IMR-90 (cell line): ENCODE measurements around the gene RAI14. TPM values are rescaled to one million over a fixed set of nuclear protein-coding genes. Genes with fewer than 3 reads are reported as not detected.

Source experiments
- ATAC-seq: fragments of 200-7000 bp; cut with Tn5 transposase; 2 replicates; pipeline ENCODE4 v1.9.1; 2020; ENCODE audit warnings: low read depth, mild to moderate bottlenecking, moderate library complexity
- BruUV-seq: library from RNA; stranded (reverse); fragments of 400-500 nt; replicated peaks from 2 replicates; lab custom pipeline; 2021; lab: Mats Ljungman, UMichigan
- CTCF ChIA-PET: fragments of 300-600 bp; formaldehyde crosslinking; extraction: SDS; loops from one replicate; lab custom pipeline; 2021; ENCODE audit warnings: antibody characterized with exemption; lab: Yijun Ruan, JAX
- POLR2A ChIA-PET: fragments of 300-600 bp; sonication (Branson Sonifier 250); formaldehyde crosslinking; loops from one replicate; lab custom pipeline; 2022; ENCODE audit warnings: antibody characterized with exemption; ENCODE audit not compliant: unreplicated experiment; lab: Charles Lee
- DNase-seq: peaks from one replicate; pipeline ENCODE4 v3.0.0; 2013
- H2AFZ ChIP-seq: replicated peaks from 2 replicates; pipeline ENCODE3; 2013; ENCODE audit warnings: low read length, mild to moderate bottlenecking; ENCODE audit not compliant: poor library complexity
- H2AK5ac ChIP-seq: 2 replicates; pipeline ENCODE4 v1.6.1; 2013; ENCODE audit warnings: low read depth, low read length, inconsistent platforms
- H2AK9ac ChIP-seq: replicated peaks from 2 replicates; pipeline ENCODE3; 2013; ENCODE audit warnings: mild to moderate bottlenecking, low read depth, low read length, moderate library complexity; ENCODE audit not compliant: poor library complexity
- H2BK120ac ChIP-seq: 2 replicates; pipeline ENCODE4 v1.6.1; 2013; ENCODE audit warnings: low read depth, low read length, inconsistent platforms
- H2BK15ac ChIP-seq: 3 replicates; pipeline ENCODE4 v1.6.1; 2013; ENCODE audit warnings: low read depth, low read length, inconsistent platforms
- H2BK20ac ChIP-seq: 2 replicates; pipeline ENCODE4 v1.6.1; 2013; ENCODE audit warnings: low read depth, mild to moderate bottlenecking, inconsistent platforms, low read length, moderate library complexity
- H2BK5ac ChIP-seq: 2 replicates; pipeline ENCODE4 v1.6.1; 2013; ENCODE audit warnings: mild to moderate bottlenecking, low read depth, low read length, inconsistent platforms; ENCODE audit not compliant: poor library complexity, severe bottlenecking
- H3K14ac ChIP-seq: replicated peaks from 2 replicates; pipeline ENCODE4 v1.6.1; 2013; ENCODE audit warnings: low read depth, low read length, inconsistent platforms
- H3K18ac ChIP-seq: 2 replicates; pipeline ENCODE4 v1.6.1; 2013; ENCODE audit warnings: low read depth, low read length, control low read depth
- H3K23ac ChIP-seq: 2 replicates; pipeline ENCODE4 v1.6.1; 2013; ENCODE audit warnings: low read depth, low read length, inconsistent platforms
- H3K27ac ChIP-seq: 2 replicates; pipeline ENCODE4 v1.5.1; 2013; ENCODE audit warnings: mild to moderate bottlenecking, control low read depth, low read length; ENCODE audit not compliant: insufficient read depth
- H3K27me3 ChIP-seq: 2 replicates; pipeline ENCODE4 v1.6.1; 2013; ENCODE audit warnings: low read length; ENCODE audit not compliant: control insufficient read depth, insufficient read depth
- H3K36me3 ChIP-seq: 2 replicates; pipeline ENCODE4 v1.6.1; 2013; ENCODE audit warnings: low read length, mixed read lengths; ENCODE audit not compliant: control insufficient read depth, insufficient read depth
- H3K4ac ChIP-seq: 2 replicates; pipeline ENCODE4 v1.6.1; 2013; ENCODE audit warnings: low read depth, low read length, inconsistent platforms
- H3K4me1 ChIP-seq: 2 replicates; pipeline ENCODE4 v1.6.1; 2013; ENCODE audit warnings: low read length, mixed read lengths; ENCODE audit not compliant: control insufficient read depth, insufficient read depth
- H3K4me2 ChIP-seq: 2 replicates; pipeline ENCODE4 v1.6.1; 2013; ENCODE audit warnings: low read depth, mild to moderate bottlenecking, control low read depth, low read length, moderate library complexity
- H3K4me3 ChIP-seq: 2 replicates; pipeline ENCODE4 v1.5.1; 2013; ENCODE audit warnings: low read depth, mild to moderate bottlenecking, control low read depth, low read length, moderate library complexity; ENCODE audit not compliant: insufficient read depth
- H3K56ac ChIP-seq: 2 replicates; pipeline ENCODE4 v1.6.1; 2013; ENCODE audit warnings: low read length, inconsistent platforms; ENCODE audit not compliant: insufficient read depth; ENCODE audit errors: extremely low read depth
- H3K79me1 ChIP-seq, 2 experiments: 2 replicates each; pipeline ENCODE4 v1.6.1; 2013; ENCODE audit warnings: low read length in 2 of 2, inconsistent platforms in 1 of 2, low read depth in 1 of 2
- H3K9ac ChIP-seq: 2 replicates; pipeline ENCODE4 v1.6.1; 2013; ENCODE audit warnings: low read depth, low read length, control low read depth
- H3K9me1 ChIP-seq: 2 replicates; pipeline ENCODE4 v1.6.1; 2013; ENCODE audit warnings: low read length, inconsistent platforms; ENCODE audit not compliant: insufficient read depth
- H3K9me3 ChIP-seq: 2 replicates; pipeline ENCODE4 v1.6.1; 2013; ENCODE audit warnings: low read length; ENCODE audit not compliant: control insufficient read depth, insufficient read depth
- H4K20me1 ChIP-seq: 2 replicates; pipeline ENCODE4 v1.6.1; 2013; ENCODE audit warnings: low read length, inconsistent platforms; ENCODE audit not compliant: insufficient read depth
- H4K5ac ChIP-seq: 2 replicates; pipeline ENCODE4 v1.6.1; 2013; ENCODE audit warnings: mild to moderate bottlenecking, low read depth, low read length, control low read depth
- H4K8ac ChIP-seq, 2 experiments: 2 replicates each; pipeline ENCODE4 v1.6.1; 2013; ENCODE audit warnings: low read depth in 2 of 2, low read length in 2 of 2, control low read depth in 1 of 2, inconsistent platforms in 1 of 2
- H4K91ac ChIP-seq: 2 replicates; pipeline ENCODE4 v1.6.1; 2013; ENCODE audit warnings: low read depth, low read length, inconsistent platforms; ENCODE audit not compliant: insufficient read depth
- BHLHE40 ChIP-seq: fragments of 150-350 bp; IDR thresholded peaks from 2 replicates; pipeline ENCODE4 v1.6.1; 2016; ENCODE audit warnings: mild to moderate bottlenecking, low read depth, low read length
- CEBPB ChIP-seq: IDR thresholded peaks from 2 replicates; pipeline ENCODE4 v1.6.1; 2012; ENCODE audit warnings: low read depth, low read length, improper control_type of control experiment
- CHD1 ChIP-seq: IDR thresholded peaks from 2 replicates; pipeline ENCODE4 v1.6.1; 2012; ENCODE audit warnings: low read depth, low read length, improper control_type of control experiment
- CTCF ChIP-seq: conservative IDR thresholded peaks from 2 replicates; pipeline ENCODE4 v1.5.1; 2012; ENCODE audit warnings: mild to moderate bottlenecking, low read depth, low read length, improper control_type of control experiment
- FOS ChIP-seq: fragments of 150-350 bp; IDR thresholded peaks from 2 replicates; pipeline ENCODE4 v1.6.1; 2016; ENCODE audit warnings: low read depth, low read length
- MAFK ChIP-seq: IDR thresholded peaks from 2 replicates; pipeline ENCODE4 v1.6.1; 2012; ENCODE audit warnings: low read depth, low read length, improper control_type of control experiment
- MAZ ChIP-seq: IDR thresholded peaks from 2 replicates; pipeline ENCODE4 v1.6.1; 2012; ENCODE audit warnings: low read depth, mild to moderate bottlenecking, low read length, improper control_type of control experiment, moderate library complexity, borderline replicate concordance
- MXI1 ChIP-seq: IDR thresholded peaks from 2 replicates; pipeline ENCODE4 v1.6.1; 2012; ENCODE audit warnings: low read depth, mild to moderate bottlenecking, low read length, moderate library complexity, borderline replicate concordance
- NFE2L2 ChIP-seq: fragments of 150-350 bp; IDR thresholded peaks from 2 replicates; pipeline ENCODE4 v1.6.1; 2016; ENCODE audit warnings: low read depth, mild to moderate bottlenecking, low read length
- POLR2A ChIP-seq: IDR thresholded peaks from 2 replicates; pipeline ENCODE4 v1.6.1; 2012; ENCODE audit warnings: mild to moderate bottlenecking, low read depth, low read length
- RAD21 ChIP-seq: IDR thresholded peaks from 2 replicates; pipeline ENCODE4 v1.6.1; 2012; ENCODE audit warnings: low read length, improper control_type of control experiment
- RCOR1 ChIP-seq: IDR thresholded peaks from 2 replicates; pipeline ENCODE4 v1.6.1; 2012; ENCODE audit warnings: mild to moderate bottlenecking, low read length, improper control_type of control experiment; ENCODE audit not compliant: insufficient replicate concordance
- RFX5 ChIP-seq: IDR thresholded peaks from 2 replicates; pipeline ENCODE4 v1.8.0; 2012; ENCODE audit warnings: low read depth, mild to moderate bottlenecking, low read length, moderate library complexity
- SMC3 ChIP-seq: fragments of 150-350 bp; IDR thresholded peaks from 2 replicates; pipeline ENCODE4 v1.6.1; 2016; ENCODE audit warnings: low read depth, mild to moderate bottlenecking, antibody characterized with exemption, low read length, moderate library complexity
- USF2 ChIP-seq: fragments of 150-350 bp; IDR thresholded peaks from 2 replicates; pipeline ENCODE4 v1.6.1; 2017; ENCODE audit warnings: mild to moderate bottlenecking, antibody characterized with exemption, low read length, low read depth
- WGBS, 2 experiments: methylation state at CpG; one replicate each; pipeline versions ENCODE4 v1.1.5 to v1.1.7; 2013; ENCODE audit warnings: missing lambda C conversion rate in 2 of 2; ENCODE audit not compliant: insufficient read length in 1 of 2; ENCODE audit errors: extremely low coverage in 2 of 2; 5-methylcytosine and 5-hydroxymethylcytosine counted together
- dilution Hi-C: fragments of 300-500 bp; cut with HindIII; formaldehyde crosslinking; loops from one replicate; pipeline ENCODE4 v1.14.3; 2018; ENCODE audit warnings: low sequenced_read_pairs; ENCODE audit not compliant: unreplicated experiment
- in situ Hi-C: fragments of 300-500 bp; cut with MboI; formaldehyde crosslinking; loops from 3 replicates; pipeline ENCODE4 v1.14.3; 2019; ENCODE audit warnings: low sequenced_read_pairs, inconsistent platforms, mixed read lengths
- intact Hi-C: fragments of 100-400 bp; cut with micrococcal nuclease; formaldehyde crosslinking; loops from 2 replicates; pipeline ENCODE4 v1.10.0; 2022
- polyA plus RNA-seq, 3 experiments: library from polyadenylated mRNA; depleted of rRNA; stranded (reverse); fragments of >200 nt; gene quantifications; 2 replicates each; pipeline ENCODE4 v1.2.3, GENCODE V29; 2012; ENCODE audit warnings: low replicate concordance in 1 of 3
- total RNA-seq: library from RNA; depleted of rRNA; stranded (reverse); fragments of >200 nt; gene quantifications from 2 replicates; pipeline ENCODE4 v1.2.3, GENCODE V29; 2012
- TF ChIP-seq, protein P1 (sequence below): fragments of 150-350 bp; IDR thresholded peaks from 2 replicates; pipeline ENCODE4 v1.6.1; 2016; ENCODE audit warnings: low read depth, mild to moderate bottlenecking, low read length, moderate library complexity, borderline replicate concordance

RAI14 gene
- total and polyA plus RNA-seq, 2 of the 4 experiments (the other 2 are of a cell fraction): 221 to 267 TPM

GRCh38 chr5:34854459-34855174, 198.5 kb downstream of the RAI14 start:
- no peak overlapping the region for H2BK120ac ChIP-seq
- no peaks in the 10 kb centered on the region for H4K20me1 ChIP-seq
- H3K18ac ChIP-seq: no peak overlapping the region
- H4K5ac ChIP-seq: no peak overlapping the region
- 64% methylated on average over 2 of the region's 4 CpGs; no CpG with 5 or more reads in 1 of the 2 experiments for WGBS, 2 experiments
- no peaks in the 10 kb centered on the region; the same call in none of the 2 replicates for H3K27me3 ChIP-seq
- no peak overlapping the region for H3K56ac ChIP-seq
- no peak overlapping the region for H3K14ac ChIP-seq
- dilution Hi-C loops (no loop called here), in situ Hi-C loops (no loop called here), intact Hi-C loops (no loop called here)
- no peak overlapping the region for H2BK15ac ChIP-seq
- ChIA-PET POLR2A (no interaction called here), CTCF (interaction anchor here (1.2 kb wide), 1 partner anchor 15 kb away, joined by 3 read pairs; no protein-coding TSS in a partner anchor)
- ATAC-seq (no peak), DNase-seq (no peak)
- no peak overlapping the region for H3K23ac ChIP-seq
- no peaks in the 10 kb centered on the region for H3K4me1 ChIP-seq
- no peak overlapping the region for H2AFZ ChIP-seq
- no peak overlapping the region for H3K4me3 ChIP-seq
- no peak overlapping the region for H2BK5ac ChIP-seq
- H3K36me3 ChIP-seq: no peaks in the 10 kb centered on the region
- H3K27ac ChIP-seq: no peak overlapping the region
- TF ChIP-seq FOS (no peak), MAZ (no peak), RFX5 (no peak), POLR2A (no peak), CTCF (no peak), CEBPB (no peak), NFE2L2 (no peak), CHD1 (no peak), RAD21 (no peak), RCOR1 (no peak), SMC3 (no peak), BHLHE40 (no peak), MAFK (no peak), USF2 (no peak), MXI1 (no peak)
- TF ChIP-seq, protein P1, sequence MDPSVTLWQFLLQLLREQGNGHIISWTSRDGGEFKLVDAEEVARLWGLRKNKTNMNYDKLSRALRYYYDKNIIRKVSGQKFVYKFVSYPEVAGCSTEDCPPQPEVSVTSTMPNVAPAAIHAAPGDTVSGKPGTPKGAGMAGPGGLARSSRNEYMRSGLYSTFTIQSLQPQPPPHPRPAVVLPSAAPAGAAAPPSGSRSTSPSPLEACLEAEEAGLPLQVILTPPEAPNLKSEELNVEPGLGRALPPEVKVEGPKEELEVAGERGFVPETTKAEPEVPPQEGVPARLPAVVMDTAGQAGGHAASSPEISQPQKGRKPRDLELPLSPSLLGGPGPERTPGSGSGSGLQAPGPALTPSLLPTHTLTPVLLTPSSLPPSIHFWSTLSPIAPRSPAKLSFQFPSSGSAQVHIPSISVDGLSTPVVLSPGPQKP: no peak
- no peak overlapping the region for H3K4me2 ChIP-seq
- no peak overlapping the region for H2AK5ac ChIP-seq
- no TSS peak for BruUV-seq
- no peak overlapping the region for H4K91ac ChIP-seq
- no peak overlapping the region for H3K4ac ChIP-seq
- H2BK20ac ChIP-seq: no peak overlapping the region
- no peak overlapping the region for H3K9ac ChIP-seq
- no peaks in the 10 kb centered on the region for H3K9me1 ChIP-seq
- H2AK9ac ChIP-seq: no peak overlapping the region
- no peaks in the 10 kb centered on the region for H3K79me1 ChIP-seq
- H4K8ac ChIP-seq: no peak overlapping the region
- no peaks in the 10 kb centered on the region for H3K9me3 ChIP-seq
